ENCODE measurements around the gene SPOUT1. TPM values are rescaled to one million over a fixed set of nuclear protein-coding genes. Genes with fewer than 3 reads are reported as not detected.
A peak's percentile ranks its signal among the peaks of the same experiment; 100 is the strongest.

Gene SPOUT1
- total and polyA plus RNA-seq, 5 donors from 2014 or later: 36.1 to 77.7 (median 57.2) TPM

- Mint-ChIP-seq H3K4me1 (peaks cover 0 to 3% (median 0%) of the 10 kb centered on the region in 4 donors), H3K27ac (peak overlapping the region in 1 of 3 donors; percentile 29), H3K9me3 (no peaks in the 10 kb centered on the region), H3K4me3 (peak overlapping the region in 1 of 4 donors; percentile 7), H3K27me3 (no peaks in the 10 kb centered on the region), H3K36me3 (peaks cover 4% of the 10 kb centered on the region)
- ATAC-seq (ENCODE audit: low read depth in 2 of 2): no peak
- Histone ChIP-seq H3K4me1 (ENCODE audit: control insufficient read depth, insufficient read depth, low read length, poor library complexity, severe bottlenecking) (no peaks in the 10 kb centered on the region), H3K4me3 (ENCODE audit: low read depth, low read length) (no peak overlapping the region), H3K9me3 (ENCODE audit: control insufficient read depth in 2 of 2, low read length in 2 of 2) (no peaks in the 10 kb centered on the region), H3K27ac (ENCODE audit: insufficient read depth, low read length, poor library complexity, severe bottlenecking) (no peak overlapping the region), H3K36me3 (ENCODE audit: control insufficient read depth, insufficient read depth, low read length) (peaks cover 22% of the 10 kb centered on the region), H3K27me3 (ENCODE audit: control insufficient read depth, insufficient read depth, low read length) (no peaks in the 10 kb centered on the region)
- DNase-seq: no peak
Measured at GRCh38 chr9:128810873-128811272, 18.7 kb downstream of the SPOUT1 start.

DNA sequence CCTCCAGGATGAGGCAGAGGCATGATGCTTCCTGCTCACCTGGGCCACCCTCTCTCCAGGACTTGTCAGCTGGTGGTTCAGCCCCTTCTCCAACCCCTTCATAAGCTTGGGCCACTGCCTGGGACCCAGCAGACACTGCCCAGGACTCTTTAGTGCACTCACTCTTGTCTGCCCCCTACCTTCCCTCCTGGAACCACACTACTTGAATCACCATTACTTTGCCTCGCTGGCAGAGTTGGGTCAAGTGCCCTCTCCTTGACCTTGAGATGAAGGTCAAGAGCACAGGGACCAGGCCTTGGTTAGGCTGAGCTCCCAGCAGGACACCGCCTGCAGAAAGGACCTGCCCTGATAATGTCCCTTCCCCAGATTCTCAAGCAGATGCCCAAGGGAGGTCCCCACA, 19.8 kb downstream of the SPOUT1 start:
- Histone ChIP-seq H3K4me3 (ENCODE audit: low read depth, low read length) (no peak overlapping the region), H3K9me3 (ENCODE audit: control insufficient read depth in 2 of 2, low read length in 2 of 2) (no peaks in the 10 kb centered on the region), H3K27me3 (ENCODE audit: control insufficient read depth, insufficient read depth, low read length) (no peaks in the 10 kb centered on the region), H3K4me1 (ENCODE audit: control insufficient read depth, insufficient read depth, low read length, poor library complexity, severe bottlenecking) (no peaks in the 10 kb centered on the region), H3K27ac (ENCODE audit: insufficient read depth, low read length, poor library complexity, severe bottlenecking) (no peak overlapping the region), H3K36me3 (ENCODE audit: control insufficient read depth, insufficient read depth, low read length) (peaks cover 32% of the 10 kb centered on the region)
- no peak overlapping the region for H3K4me3 Mint-ChIP-seq
- no peak for DNase-seq
- H3K9me3 Mint-ChIP-seq: no peaks in the 10 kb centered on the region
- H3K4me1 Mint-ChIP-seq: no peaks in the 10 kb centered on the region
- no peak overlapping the region for H3K27ac Mint-ChIP-seq
- H3K27me3 Mint-ChIP-seq: no peaks in the 10 kb centered on the region
- no peak for ATAC-seq (ENCODE audit: low read depth in 2 of 2)
- peaks cover 4% of the 10 kb centered on the region for H3K36me3 Mint-ChIP-seq

DNA sequence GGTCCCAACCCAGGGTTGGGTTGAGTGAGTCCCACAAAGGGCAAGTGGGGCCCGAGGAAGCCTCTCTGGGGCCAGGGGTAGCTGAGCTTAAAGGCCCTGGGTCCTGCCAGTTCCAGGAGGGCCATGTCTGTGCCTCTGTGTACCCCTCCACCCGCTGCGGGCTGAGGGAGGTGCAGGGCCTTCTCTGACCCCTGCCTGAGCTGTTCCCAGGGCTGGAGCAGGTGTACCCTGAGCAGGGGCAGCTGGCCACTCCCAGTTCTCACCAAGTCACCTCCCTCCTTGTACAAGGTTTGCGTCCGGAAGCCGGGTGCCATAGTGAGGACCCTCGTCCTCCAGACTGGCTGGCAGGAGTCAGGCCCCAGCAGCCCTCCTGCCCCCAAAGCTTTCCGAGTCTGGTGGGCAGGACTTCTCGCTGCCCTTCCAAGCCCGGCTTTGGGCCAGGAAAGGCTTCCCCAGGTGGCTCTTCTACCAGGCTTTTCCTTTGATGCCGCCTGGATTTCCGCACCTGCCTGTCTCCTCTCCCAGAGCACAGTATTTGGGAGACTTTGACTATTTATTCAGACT, 20.5 kb downstream of the SPOUT1 start:
- ATAC-seq (ENCODE audit: low read depth in 2 of 2): no peak

DNA sequence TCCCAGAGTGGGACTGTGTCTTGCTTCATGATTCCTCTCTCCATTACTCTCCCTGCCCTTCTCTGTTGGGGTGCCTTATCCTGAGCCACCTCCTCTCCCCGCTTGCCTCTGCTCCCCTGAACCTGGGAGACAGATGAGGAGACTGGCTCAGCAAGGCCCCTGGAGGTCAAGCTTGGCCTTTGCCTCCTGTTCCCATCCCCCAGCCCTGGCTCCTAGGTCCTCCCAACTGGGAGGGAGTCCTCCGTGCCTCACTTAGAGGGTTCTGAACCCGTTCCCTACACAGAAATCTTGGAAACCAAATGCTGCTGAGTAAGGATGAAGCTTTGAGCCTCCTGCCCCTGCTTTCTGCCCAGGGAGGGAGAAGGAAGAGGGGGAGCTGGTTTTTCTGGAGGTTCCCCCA, 21.1 kb downstream of the SPOUT1 start:
- no peak overlapping the region for H3K4me3 ChIP-seq (ENCODE audit: low read depth, low read length)
- DNase-seq (no peak), ATAC-seq (ENCODE audit: low read depth in 2 of 2) (no peak)
- no peaks in the 10 kb centered on the region for H3K4me1 ChIP-seq (ENCODE audit: control insufficient read depth, insufficient read depth, low read length, poor library complexity, severe bottlenecking)
- Mint-ChIP-seq H3K27ac (peak overlapping the region in 1 of 3 donors; percentile 73), H3K27me3 (no peaks in the 10 kb centered on the region), H3K36me3 (peaks cover 10% of the 10 kb centered on the region), H3K4me3 (no peak overlapping the region), H3K9me3 (no peaks in the 10 kb centered on the region), H3K4me1 (no peaks in the 10 kb centered on the region)
- H3K36me3 ChIP-seq (ENCODE audit: control insufficient read depth, insufficient read depth, low read length): peaks cover 37% of the 10 kb centered on the region
- H3K9me3 ChIP-seq (ENCODE audit: control insufficient read depth in 2 of 2, low read length in 2 of 2): no peaks in the 10 kb centered on the region
- no peak overlapping the region for H3K27ac ChIP-seq (ENCODE audit: insufficient read depth, low read length, poor library complexity, severe bottlenecking)
- no peaks in the 10 kb centered on the region for H3K27me3 ChIP-seq (ENCODE audit: control insufficient read depth, insufficient read depth, low read length)

More for the DNA sequence above, 20.5 kb downstream of the SPOUT1 start:
- Mint-ChIP-seq H3K27ac (no peak overlapping the region), H3K36me3 (peaks cover 4% of the 10 kb centered on the region), H3K9me3 (no peaks in the 10 kb centered on the region), H3K4me1 (no peaks in the 10 kb centered on the region), H3K4me3 (no peak overlapping the region), H3K27me3 (no peaks in the 10 kb centered on the region)
- Histone ChIP-seq H3K36me3 (ENCODE audit: control insufficient read depth, insufficient read depth, low read length) (peaks cover 33% of the 10 kb centered on the region), H3K4me1 (ENCODE audit: control insufficient read depth, insufficient read depth, low read length, poor library complexity, severe bottlenecking) (no peaks in the 10 kb centered on the region), H3K9me3 (ENCODE audit: control insufficient read depth in 2 of 2, low read length in 2 of 2) (no peaks in the 10 kb centered on the region), H3K27ac (ENCODE audit: insufficient read depth, low read length, poor library complexity, severe bottlenecking) (no peak overlapping the region), H3K27me3 (ENCODE audit: control insufficient read depth, insufficient read depth, low read length) (no peaks in the 10 kb centered on the region), H3K4me3 (ENCODE audit: low read depth, low read length) (no peak overlapping the region)
- DNase-seq: no peak

DNA sequence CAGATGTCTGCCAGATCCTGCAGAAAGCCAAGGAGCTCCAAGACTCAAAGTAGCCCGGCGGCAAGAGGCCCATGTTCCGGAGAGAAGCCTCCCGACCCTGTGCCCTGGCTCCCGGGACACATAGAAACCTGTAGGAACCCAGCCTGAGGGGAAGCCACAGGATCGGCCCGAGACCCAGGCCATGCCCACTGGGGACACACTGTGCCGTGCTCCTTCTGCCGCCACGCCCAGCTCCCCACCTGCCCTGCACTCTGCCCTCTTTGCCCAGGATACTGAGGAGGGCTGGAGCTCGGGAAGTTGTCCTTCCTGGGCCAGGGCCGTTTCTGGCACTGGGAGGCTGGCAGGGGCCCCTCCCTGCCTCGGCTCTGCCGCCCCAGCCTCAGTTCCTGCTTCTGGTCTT, 21.8 kb downstream of the SPOUT1 start:
- Mint-ChIP-seq H3K27ac (no peak overlapping the region), H3K4me3 (no peak overlapping the region), H3K4me1 (no peaks in the 10 kb centered on the region), H3K27me3 (no peaks in the 10 kb centered on the region), H3K9me3 (no peaks in the 10 kb centered on the region), H3K36me3 (peaks cover 14% of the 10 kb centered on the region)
- Histone ChIP-seq H3K4me1 (ENCODE audit: control insufficient read depth, insufficient read depth, low read length, poor library complexity, severe bottlenecking) (no peaks in the 10 kb centered on the region), H3K9me3 (ENCODE audit: control insufficient read depth in 2 of 2, low read length in 2 of 2) (no peaks in the 10 kb centered on the region), H3K27me3 (ENCODE audit: control insufficient read depth, insufficient read depth, low read length) (no peaks in the 10 kb centered on the region), H3K4me3 (ENCODE audit: low read depth, low read length) (no peak overlapping the region), H3K27ac (ENCODE audit: insufficient read depth, low read length, poor library complexity, severe bottlenecking) (no peak overlapping the region), H3K36me3 (ENCODE audit: control insufficient read depth, insufficient read depth, low read length) (peaks cover 44% of the 10 kb centered on the region)
- DNase-seq (no peak), ATAC-seq (ENCODE audit: low read depth in 2 of 2) (no peak)

- no peak overlapping the region for H3K4me3 Mint-ChIP-seq
- no peaks in the 10 kb centered on the region for H3K4me1 ChIP-seq (ENCODE audit: control insufficient read depth, insufficient read depth, low read length, poor library complexity, severe bottlenecking)
- ATAC-seq (ENCODE audit: low read depth in 2 of 2) (no peak), DNase-seq (no peak)
- H3K27ac Mint-ChIP-seq: peak overlapping the region in 1 of 3 donors; percentile 62
- H3K36me3 Mint-ChIP-seq: peaks cover 23% of the 10 kb centered on the region
- no peak overlapping the region for H3K4me3 ChIP-seq (ENCODE audit: low read depth, low read length)
- peaks cover 53% of the 10 kb centered on the region for H3K36me3 ChIP-seq (ENCODE audit: control insufficient read depth, insufficient read depth, low read length)
- no peaks in the 10 kb centered on the region for H3K9me3 Mint-ChIP-seq
- no peaks in the 10 kb centered on the region for H3K27me3 Mint-ChIP-seq
- H3K9me3 ChIP-seq (ENCODE audit: control insufficient read depth in 2 of 2, low read length in 2 of 2): no peaks in the 10 kb centered on the region
- no peaks in the 10 kb centered on the region for H3K4me1 Mint-ChIP-seq
- no peak overlapping the region for H3K27ac ChIP-seq (ENCODE audit: insufficient read depth, low read length, poor library complexity, severe bottlenecking)
- H3K27me3 ChIP-seq (ENCODE audit: control insufficient read depth, insufficient read depth, low read length): no peaks in the 10 kb centered on the region
Measured at GRCh38 chr9:128805661-128806060, 23.9 kb downstream of the SPOUT1 start.

GRCh38 chr9:128802482-128802881, 27.1 kb downstream of the SPOUT1 start:
- Mint-ChIP-seq H3K27ac (peak overlapping the region in 1 of 3 donors; percentile 71), H3K4me1 (peaks cover 0 to 1% (median 0%) of the 10 kb centered on the region in 4 donors), H3K9me3 (no peaks in the 10 kb centered on the region), H3K36me3 (peaks cover 31% of the 10 kb centered on the region), H3K4me3 (no peak overlapping the region), H3K27me3 (no peaks in the 10 kb centered on the region)
- DNase-seq: no peak
- no peaks in the 10 kb centered on the region for H3K27me3 ChIP-seq (ENCODE audit: control insufficient read depth, insufficient read depth, low read length)
- H3K4me1 ChIP-seq (ENCODE audit: control insufficient read depth, insufficient read depth, low read length, poor library complexity, severe bottlenecking): no peaks in the 10 kb centered on the region
- ATAC-seq (ENCODE audit: low read depth in 2 of 2): no peak
- no peak overlapping the region for H3K27ac ChIP-seq (ENCODE audit: insufficient read depth, low read length, poor library complexity, severe bottlenecking)
- peaks cover 65% of the 10 kb centered on the region for H3K36me3 ChIP-seq (ENCODE audit: control insufficient read depth, insufficient read depth, low read length)
- H3K9me3 ChIP-seq (ENCODE audit: control insufficient read depth in 2 of 2, low read length in 2 of 2): no peaks in the 10 kb centered on the region
- H3K4me3 ChIP-seq (ENCODE audit: low read depth, low read length): no peak overlapping the region

- peaks cover 35% of the 10 kb centered on the region for H3K36me3 Mint-ChIP-seq
Measured at GRCh38 chr9:128800061-128800460, 29.5 kb downstream of the SPOUT1 start.

More at GRCh38 chr9:128800061-128800460, 29.5 kb downstream of the SPOUT1 start:
- Histone ChIP-seq H3K27ac (ENCODE audit: insufficient read depth, low read length, poor library complexity, severe bottlenecking) (no peak overlapping the region), H3K4me1 (ENCODE audit: control insufficient read depth, insufficient read depth, low read length, poor library complexity, severe bottlenecking) (no peaks in the 10 kb centered on the region), H3K9me3 (ENCODE audit: control insufficient read depth in 2 of 2, low read length in 2 of 2) (no peaks in the 10 kb centered on the region), H3K27me3 (ENCODE audit: control insufficient read depth, insufficient read depth, low read length) (no peaks in the 10 kb centered on the region), H3K36me3 (ENCODE audit: control insufficient read depth, insufficient read depth, low read length) (peaks cover 53% of the 10 kb centered on the region), H3K4me3 (ENCODE audit: low read depth, low read length) (no peak overlapping the region)
- peak overlapping the region in 1 of 4 donors; percentile 38 for H3K4me3 Mint-ChIP-seq
- no peaks in the 10 kb centered on the region for H3K9me3 Mint-ChIP-seq
- ATAC-seq (ENCODE audit: low read depth in 2 of 2) (no peak), DNase-seq (no peak)
- peaks cover 0 to 1% (median 0%) of the 10 kb centered on the region in 4 donors for H3K4me1 Mint-ChIP-seq
- H3K27ac Mint-ChIP-seq: peak overlapping the region in 1 of 3 donors; percentile 17
- no peaks in the 10 kb centered on the region for H3K27me3 Mint-ChIP-seq
